NCI-H446 treated with DMSO at 0.1 percent for 48 hours (cell line): ENCODE results near the gene FLNC.

Source experiments
- DNase-seq: peaks from one replicate; lab custom pipeline; 2025; lab: John Stamatoyannopoulos, UW

Gene FLNC

DNA sequence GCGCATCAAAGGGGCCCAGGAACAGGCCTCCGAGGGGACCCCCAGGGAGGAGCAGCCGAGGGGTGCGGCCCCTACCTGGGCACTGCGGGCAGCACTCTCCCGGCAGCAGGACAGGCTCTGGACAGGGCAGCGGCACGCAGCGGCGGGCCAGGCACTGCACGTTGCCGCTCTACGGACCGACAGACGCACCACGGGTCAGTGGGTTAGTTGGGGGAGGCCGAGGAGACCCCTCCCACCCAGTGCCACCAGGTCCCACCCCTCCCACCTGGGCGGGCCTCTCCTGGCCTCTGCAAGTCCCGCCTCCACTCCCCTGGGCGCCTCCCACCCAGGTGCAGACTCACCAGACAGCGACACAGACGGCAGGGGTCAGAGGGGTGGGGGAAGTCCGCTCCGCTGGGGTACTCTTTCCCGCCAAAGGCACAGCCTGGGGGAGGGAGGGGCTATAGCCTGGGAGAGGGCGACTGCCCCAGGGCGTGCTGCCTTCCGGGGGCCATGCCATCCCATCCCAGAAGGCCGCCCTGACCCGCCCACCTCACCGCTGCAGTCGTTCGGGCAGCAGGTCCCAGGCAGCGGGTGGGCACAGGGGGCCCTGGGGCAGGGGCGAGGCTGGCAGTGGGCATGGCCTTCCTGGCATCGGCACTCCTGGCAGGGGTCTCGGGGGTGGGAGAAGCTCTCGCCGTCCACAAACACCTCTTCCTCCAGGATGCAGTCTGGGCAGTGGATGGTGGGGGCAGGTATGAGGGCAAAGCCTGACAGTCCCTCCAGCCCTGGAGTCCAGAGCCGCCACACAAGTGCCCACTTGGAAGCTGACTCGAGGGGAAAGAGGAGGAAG, 61.1 kb downstream of the FLNC start:
- DNase-seq, result no peak

DNA sequence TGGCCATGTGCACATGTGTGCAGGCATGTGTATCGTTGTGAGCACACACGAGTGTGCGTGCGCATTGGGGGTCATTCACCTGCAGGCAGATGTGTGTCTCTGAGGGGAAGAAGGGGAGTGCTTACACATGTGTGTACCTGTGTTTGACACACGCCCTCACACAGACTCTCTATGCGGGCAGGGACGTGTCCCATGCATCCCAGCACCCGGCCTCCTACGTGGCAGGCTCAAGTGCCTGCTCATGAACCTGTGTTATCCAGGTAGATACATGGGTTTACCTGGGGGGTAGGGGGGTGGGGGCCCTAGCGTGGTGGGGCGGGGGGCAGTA, 61.7 kb downstream of the FLNC start:
- no peak for DNase-seq

DNA sequence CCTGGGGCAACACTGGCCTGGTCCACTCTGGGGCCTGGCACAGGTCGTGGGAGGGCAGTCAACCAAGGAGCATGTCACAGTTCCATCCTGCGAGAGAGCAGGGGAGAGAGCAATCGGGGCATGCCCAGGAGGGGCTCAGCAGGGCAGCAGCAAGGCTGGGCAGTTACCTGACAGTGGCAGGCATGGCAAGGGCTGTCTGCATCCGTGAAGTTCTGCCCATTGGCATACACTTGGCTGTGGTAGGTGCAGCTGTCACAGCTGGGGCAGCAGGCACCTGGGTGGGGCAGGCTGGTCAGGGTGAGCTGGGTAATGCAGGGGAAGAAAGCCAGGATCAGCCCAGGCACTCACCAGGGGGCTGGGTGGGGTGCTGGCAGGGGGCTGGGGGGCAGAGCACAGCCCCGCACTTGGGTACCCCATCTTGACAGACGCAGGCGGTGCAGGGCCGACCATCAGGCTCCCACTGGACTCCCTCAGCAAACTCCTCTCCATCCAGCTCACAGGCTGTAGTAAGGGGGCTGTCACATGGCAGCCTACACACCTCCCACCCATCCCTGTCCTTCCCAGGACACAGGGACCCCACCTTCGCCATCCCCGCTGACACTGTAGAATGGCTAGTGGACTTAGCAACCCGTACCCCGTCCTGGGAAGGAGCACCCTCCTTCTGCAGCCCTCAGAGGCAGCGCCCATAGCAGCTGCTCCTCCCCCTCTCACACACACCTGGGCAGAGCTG, 62.5 kb downstream of the FLNC start:
- DNase-seq, result no peak

DNA sequence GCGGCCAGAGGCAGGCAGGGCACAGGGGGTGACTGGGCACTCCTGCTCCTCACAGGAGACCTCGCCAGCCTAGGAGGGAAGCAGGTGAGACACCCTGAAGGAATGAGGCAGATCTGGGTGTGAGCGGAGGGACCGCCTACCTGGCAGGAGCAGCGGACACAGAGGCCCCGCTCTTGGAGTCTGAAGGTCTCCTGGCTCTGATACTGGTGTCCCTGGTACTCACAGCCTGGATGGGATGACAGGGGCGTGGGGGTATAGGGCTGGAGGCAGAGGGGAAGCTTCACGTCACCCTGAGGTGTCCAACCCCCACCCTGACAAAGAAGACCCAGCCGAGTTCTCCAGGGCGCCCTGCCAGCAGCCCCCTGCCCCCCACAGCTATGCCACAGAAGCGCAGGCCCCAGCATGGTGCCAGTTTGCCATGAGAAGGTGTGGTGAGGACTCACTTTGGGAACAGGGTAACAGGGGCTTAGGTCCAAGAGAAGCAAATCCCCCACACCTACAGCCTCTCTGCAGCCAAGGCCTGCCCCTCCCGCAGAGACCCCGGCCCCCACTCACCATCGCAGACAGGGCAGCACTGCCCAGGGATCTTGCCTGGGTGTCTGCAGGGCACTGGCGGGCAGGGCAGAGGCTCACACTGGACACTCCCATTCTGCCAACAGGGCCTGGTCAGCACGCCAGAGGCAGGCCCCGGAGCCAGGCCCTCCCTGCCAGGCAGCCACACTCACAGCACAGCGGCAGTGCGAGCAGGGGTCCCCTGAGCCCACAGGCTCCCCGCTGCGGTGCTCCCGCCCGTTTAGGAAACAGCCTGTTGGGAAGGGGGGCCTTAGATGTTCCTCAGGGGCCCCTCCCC, 63.3 kb downstream of the FLNC start:
- no peak for DNase-seq

DNA sequence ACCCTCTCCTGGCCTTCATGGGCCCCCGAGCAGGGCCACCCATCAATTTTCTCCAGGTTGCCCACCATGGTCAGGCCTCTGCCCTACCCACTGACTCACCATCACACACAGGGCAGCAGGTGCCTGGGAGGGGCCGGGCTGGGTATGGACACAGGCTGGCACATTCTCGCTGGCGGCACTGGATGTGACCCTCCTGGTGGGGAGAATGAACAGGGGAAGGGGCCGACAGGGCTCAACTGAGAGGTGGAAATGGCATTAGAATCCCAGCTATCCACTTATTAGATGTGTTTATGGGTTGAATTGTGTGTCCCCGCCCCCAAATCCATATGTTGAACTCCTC, 63.9 kb downstream of the FLNC start:
- no peak for DNase-seq

DNA sequence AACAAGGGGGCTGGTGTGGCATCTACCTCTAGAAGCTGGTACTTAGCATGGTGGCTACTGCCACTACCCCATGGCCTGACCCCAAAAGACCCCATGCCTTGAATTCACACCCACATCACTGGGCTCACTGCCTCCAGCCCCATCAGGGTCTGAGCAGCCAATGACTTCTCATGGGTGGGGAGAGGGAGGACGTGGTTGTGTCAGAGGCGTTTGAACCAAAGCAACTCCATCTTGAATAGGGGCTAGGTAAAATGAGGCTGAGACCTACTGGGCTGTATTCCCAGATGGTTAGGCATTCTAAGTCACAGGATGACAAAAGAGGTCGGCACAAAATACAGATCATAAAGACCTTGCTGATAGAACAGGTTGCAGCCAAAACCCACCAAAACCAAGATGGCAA, 65.1 kb downstream of the FLNC start:
- DNase-seq, result no peak

DNA sequence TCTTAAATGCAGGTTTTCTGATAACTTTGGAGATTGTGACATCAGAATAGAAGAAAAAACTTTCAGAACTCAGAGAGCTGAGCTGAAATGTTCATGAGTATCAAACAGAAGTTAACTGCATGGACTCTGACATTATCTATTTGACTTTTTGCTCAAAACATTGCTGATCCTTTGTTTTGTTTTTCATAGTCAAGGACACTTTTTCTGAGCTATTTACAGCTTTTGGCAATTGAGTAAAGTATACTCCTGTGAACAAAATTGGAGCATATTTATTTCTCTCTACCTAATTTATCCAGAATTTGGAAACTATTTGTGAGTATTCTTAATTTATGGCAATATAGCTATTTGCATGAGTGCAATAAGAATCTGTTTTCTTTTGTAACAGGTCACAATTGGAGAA, 69.2 kb downstream of the FLNC start:
- no peak for DNase-seq

DNA sequence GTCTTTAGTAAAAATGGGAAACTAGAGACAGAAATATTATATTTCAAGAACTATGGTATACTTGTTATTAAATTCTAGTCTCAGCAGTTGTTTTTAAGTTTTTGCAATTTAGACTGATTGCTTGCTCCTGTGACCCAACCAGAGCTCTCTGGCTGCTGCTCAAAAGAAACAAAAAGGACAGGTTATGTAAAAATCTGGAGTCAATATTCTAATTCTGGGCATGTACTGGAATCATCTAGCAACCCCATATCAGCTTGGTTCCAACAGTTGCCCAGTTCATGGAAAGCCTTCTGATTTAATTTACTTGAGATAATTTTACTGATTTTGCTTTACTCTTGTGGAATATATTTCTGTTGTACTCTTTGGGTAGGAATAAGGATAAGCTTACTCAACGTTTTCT, 70.0 kb downstream of the FLNC start:
- DNase-seq, result no peak

DNA sequence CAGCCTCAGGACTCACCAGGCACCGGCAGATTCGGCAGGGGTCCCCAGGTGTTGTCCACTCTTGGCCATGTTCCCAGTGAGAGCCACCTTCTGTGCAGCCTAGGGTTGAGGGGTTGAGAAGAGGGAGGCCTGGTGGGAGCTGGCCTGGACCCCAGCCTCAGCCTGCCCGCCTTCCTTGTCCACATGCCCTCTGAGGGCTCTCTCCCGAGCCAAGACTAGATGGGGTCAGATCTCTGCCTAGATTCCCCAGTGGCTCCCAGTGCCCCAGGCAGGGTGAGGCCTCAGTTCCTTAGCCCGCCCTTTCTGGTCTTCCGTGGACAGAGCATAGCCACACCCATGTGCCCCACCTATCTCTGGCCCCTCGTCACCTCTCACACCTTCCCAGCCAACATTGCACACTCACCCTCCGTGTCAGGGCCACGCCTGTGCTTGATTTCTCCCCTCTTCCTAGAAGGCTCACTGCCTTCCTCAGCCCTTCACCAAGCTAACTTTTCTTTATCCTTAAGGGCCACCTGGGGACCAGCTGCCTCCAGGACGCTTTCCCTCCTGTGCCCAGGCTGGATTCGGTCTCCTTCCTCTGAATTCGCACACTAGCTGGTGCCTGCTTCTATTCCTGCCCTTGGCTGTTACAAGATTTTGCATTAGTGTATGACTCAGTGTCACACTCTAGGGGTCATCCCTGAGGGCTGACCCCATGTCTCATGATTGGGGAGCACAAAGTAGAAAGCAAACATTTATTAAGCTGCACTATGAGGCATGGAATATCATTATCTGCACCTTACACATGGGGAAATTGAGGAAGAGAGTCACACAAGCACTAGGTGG, 72.8 kb downstream of the FLNC start:
- no peak for DNase-seq

DNA sequence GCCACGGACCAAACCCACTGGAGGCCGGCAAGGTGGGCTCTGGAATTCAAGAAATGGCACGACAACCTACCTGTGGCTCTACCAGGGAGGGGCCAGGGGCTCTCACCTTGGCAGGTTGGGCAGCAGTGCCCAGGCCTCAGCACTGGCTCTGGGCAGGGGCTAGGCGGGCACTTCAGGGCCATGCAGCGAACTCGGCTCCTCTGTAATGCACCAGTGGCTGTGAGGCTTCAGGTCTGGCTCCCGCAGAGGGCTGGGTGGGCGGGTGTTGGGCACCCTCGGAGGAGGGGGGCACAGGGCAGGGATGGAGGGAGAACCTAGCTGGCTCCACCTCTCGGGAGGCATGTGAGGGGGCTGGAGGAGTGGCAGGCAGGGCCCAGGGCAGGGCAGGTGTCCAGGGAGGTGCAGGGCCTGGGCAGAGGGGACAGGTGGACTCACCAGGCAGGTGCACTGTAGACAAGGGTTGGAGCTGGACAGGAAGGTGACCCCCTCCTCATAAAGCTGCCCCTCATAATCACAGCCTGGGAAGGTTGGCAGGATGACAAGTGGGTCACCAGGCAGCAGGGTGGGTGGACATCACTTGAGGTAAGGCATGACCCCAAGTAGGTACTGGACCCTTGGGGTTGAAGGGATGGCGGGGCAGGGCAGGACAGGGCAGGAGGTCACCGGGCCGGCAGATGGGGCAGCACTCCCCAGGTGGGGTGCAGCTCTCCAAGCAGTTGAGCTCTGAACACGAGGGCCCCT, 73.6 kb downstream of the FLNC start:
- DNase-seq, result no peak

DNA sequence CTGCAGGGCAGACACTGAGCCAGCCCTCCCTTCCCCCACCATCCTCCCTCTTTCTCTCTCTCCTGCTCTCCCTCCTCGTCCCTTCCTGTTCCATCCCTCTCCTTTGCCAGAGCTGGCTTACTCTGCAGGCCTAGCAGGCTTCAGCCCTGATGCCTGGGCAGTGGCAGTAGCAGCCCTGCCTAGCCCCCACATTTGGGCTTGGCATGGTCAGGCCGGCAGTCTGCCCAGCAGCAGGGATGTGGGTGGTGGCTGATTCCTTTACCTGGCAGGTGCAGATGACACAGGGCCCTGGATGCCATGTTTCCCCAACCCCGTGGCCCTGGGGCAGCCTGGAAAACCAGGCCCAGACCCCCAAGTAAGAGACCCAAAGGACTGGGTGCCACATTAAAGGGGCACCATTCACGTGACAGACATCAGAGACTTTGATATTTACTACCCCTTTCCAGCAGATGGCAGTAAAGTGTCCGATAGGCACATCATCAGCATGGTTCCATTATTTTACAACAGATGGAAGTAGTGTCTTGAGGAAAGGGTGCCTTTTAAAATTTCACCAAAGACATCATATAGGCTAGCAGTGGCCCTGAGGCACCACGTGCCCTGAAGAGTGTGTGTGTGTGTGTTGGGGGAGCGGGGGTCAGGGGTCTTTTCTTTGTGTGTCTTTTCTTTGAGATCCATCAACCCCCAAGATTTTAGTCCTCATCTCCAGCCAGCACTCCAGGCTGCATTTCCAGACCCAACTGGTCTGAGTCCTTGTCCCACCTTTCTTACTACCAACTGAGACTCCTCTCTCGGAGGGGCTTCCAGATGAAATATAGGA, 74.4 kb downstream of the FLNC start:
- no peak for DNase-seq

DNA sequence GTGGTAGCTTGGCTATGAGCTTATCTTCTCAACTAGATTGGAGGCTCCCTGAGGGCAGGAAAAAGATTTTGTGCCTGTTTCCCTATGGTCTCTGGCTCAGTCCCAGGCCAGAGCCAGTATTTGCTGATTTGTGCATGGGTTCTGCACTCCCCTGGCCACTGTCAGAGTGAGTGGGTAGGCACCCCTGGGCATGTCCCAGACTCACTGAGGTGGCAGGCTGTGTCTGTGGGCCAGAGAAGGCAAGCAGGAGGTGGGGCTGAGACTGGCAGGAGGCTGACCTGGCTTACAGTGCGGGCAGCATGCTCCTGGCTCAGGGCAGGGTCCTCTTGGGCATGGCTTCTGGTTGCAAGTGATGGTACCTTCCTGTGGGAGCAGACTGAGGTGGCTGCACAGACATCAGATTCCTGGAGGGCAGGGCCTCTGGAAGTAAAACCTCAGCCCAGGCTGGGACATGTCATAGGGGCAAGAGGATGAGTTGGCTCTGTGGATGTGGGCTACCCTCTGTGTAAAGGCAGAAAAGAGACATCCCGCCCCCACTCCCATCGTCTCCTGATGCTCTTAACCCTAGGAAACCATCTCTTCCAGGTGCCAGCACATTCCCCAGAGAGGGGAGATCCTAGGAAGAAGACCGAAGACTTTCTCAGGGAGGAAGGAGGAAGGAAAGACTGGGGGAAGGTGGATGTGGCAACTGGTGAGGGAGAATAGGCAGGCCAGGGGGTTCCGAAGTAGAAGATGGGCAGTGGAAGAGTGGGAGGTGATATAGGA, 76.0 kb downstream of the FLNC start:
- DNase-seq, result no peak

DNA sequence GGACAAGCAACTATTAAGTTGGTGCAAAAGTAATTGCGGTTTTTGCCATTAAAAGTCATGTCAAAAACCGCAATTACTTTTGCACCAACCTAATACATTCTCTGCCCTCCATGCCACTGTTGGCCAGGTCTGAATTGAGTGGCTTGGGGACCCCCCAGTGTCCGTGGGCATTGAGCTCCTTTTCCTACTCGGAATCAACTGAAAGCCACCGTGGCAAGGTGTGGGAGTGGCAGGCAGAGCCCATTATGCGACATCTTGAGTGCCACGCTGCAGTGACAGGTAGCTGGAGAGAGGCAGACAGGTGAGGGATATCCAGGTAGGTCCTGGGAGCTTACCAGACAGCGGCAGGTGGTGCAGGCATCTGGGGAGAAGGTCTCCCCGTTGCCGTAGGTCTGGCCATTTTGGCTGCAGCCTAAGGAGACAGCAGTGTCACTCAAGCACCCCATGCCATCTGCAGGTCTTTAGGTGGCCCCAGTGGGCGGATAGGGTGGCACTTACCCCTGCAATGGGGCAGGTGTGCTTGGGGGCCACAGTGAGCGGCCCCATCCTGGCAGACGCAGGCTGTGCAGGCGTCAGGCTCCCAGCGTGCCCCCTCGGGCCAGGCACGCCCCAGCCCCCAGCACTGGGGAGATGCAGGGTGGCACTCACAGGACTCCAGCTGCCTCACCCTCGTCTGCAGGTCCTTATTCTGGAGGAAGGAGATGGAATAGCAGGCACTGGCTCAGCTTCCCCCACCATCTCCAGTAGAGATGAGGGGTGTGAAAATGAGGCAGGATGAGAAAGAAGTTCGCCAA, 76.8 kb downstream of the FLNC start:
- DNase-seq, result no peak
